Measurements from ENCODE around the gene GABRG3. TPM values are rescaled to one million over a fixed set of nuclear protein-coding genes. Genes with fewer than 3 reads are reported as not detected.

Gene GABRG3
- total RNA-seq, 1 experiment from 2014 or later = not detected

DNA sequence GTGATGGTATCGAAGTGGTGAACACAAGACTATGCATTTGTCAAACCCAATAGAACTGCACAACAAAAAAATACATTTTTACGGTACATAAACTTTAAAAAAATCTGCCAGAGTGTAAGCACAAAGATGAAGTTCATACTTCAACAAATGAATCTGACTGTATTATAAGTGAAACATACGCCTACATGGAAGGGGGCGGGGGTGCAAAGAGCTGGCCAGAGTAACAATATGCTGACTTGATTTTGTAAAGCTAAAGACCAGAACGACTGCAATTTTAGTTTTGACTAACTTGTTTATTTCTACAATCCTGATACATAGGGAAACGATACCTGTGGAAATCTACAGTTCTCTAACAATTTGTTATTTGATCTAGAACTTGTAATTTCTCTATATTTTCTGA is 426.0 kb downstream of the GABRG3 start:
- Histone ChIP-seq H3K4me3 (no peak overlapping the region), H3K4me1 (replicated peaks) (no peaks in the 10 kb centered on the region), H3K9me3 (replicated peaks) (no peaks in the 10 kb centered on the region), H3K27ac (no peak overlapping the region), H3K27me3 (replicated peaks) (no peaks in the 10 kb centered on the region), H3K36me3 (no peaks in the 10 kb centered on the region)
- DNase-seq (ENCODE audit: low read depth in 1 of 2, low spot score in 2 of 2) = no peak

DNA sequence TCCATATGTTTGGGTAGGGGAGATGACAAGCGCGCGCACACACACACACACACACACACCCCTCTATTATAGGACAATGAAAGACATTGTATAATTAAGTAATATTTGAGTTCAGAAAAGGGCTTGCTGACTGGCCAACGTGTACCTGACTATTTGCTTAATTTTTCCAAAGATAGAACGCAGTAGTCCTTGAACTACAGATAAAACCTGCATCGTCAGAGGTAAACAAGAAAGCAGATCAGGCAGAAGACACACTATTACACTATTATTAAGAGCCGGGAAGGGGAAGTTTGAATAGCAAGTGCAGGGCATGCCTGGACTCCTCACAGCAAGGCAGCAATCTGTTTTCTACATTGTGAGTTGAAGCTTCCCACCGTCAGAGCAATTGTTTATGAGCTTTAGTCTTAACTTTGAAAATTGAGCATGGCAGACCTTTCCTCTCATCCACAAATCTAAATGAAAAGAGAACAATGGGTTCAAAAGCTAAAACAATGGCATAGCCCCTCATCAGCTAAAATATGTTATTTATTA is 427.7 kb downstream of the GABRG3 start:
- H3K9me3 ChIP-seq (replicated peaks) = no peaks in the 10 kb centered on the region
- H3K4me1 ChIP-seq (replicated peaks) = no peaks in the 10 kb centered on the region
- DNase-seq (ENCODE audit: low read depth in 1 of 2, low spot score in 2 of 2) = no peak
- H3K27ac ChIP-seq = no peak overlapping the region
- H3K4me3 ChIP-seq = no peak overlapping the region
- no peaks in the 10 kb centered on the region for H3K36me3 ChIP-seq
- H3K27me3 ChIP-seq (replicated peaks) = no peaks in the 10 kb centered on the region

DNA sequence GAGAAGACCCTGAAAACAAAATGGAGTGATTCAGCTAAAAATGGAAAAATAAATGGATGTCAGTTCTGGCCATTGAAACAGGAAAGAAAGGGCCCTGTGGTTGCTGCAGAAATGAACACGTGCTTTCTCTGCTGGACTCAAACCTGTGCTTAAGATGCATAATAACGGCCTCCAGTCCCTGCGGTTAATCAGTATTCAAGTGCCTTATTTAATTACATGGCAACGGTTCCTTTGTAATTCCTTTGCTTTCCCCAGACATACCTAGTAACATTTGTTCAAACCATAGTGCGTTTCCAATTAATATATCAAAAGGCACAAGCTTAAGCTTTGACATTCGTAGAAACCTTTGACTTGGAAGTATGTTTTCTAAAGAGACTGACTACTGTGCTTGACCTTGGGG is 428.3 kb downstream of the GABRG3 start:
- no peak overlapping the region for H3K4me3 ChIP-seq
- no peaks in the 10 kb centered on the region for H3K9me3 ChIP-seq (replicated peaks)
- H3K27ac ChIP-seq = no peak overlapping the region
- no peaks in the 10 kb centered on the region for H3K27me3 ChIP-seq (replicated peaks)
- H3K36me3 ChIP-seq = no peaks in the 10 kb centered on the region
- DNase-seq (ENCODE audit: low read depth in 1 of 2, low spot score in 2 of 2) = no peak
- H3K4me1 ChIP-seq (replicated peaks) = no peaks in the 10 kb centered on the region

DNA sequence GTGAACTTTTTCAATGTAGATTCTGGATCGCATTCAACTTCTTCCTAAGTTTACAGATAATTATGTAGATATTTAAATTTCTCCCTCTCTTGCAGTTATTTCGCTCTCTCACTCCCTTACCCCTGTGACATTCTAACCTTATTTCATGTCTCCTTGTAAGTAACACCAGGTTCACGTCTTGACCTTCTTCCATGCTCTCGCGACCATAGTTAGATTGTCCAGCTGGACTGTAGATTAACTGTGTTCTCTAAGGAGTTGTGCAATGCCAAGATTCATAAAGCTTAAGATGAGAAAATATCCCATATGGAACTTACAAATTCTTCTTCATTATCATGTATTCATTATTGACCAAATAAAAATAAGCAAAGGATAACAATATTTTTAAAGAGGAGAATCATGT is 430.5 kb downstream of the GABRG3 start:
- Histone ChIP-seq H3K4me3 (no peak overlapping the region), H3K9me3 (replicated peaks) (no peaks in the 10 kb centered on the region), H3K36me3 (no peaks in the 10 kb centered on the region), H3K27me3 (replicated peaks) (no peaks in the 10 kb centered on the region), H3K4me1 (replicated peaks) (no peaks in the 10 kb centered on the region), H3K27ac (no peak overlapping the region)
- no peak for DNase-seq (ENCODE audit: low read depth in 1 of 2, low spot score in 2 of 2)

DNA sequence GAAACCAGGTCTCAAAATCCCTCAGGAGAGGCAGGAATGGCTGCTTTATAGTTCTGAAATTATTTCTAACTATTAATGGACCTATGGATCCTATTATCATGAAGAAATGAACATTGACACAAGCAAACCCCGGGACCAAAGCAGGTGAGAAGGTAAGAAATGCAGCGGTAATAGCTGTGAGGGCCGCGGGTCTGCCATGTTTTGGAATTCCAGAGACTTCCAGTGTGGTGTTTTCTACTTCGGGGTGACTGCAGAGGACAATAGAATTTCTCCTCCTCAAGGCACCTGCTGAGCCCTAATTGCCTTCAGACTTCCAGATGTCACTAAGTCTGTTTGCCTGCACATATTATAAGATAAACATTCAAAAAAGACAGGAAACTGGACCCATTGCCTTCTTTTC is 437.4 kb downstream of the GABRG3 start:
- no peaks in the 10 kb centered on the region for H3K36me3 ChIP-seq
- H3K4me3 ChIP-seq = no peak overlapping the region
- no peaks in the 10 kb centered on the region for H3K9me3 ChIP-seq (replicated peaks)
- H3K4me1 ChIP-seq (replicated peaks) = no peaks in the 10 kb centered on the region
- DNase-seq (ENCODE audit: low read depth in 1 of 2, low spot score in 2 of 2) = no peak
- no peaks in the 10 kb centered on the region for H3K27me3 ChIP-seq (replicated peaks)
- H3K27ac ChIP-seq = no peak overlapping the region

DNA sequence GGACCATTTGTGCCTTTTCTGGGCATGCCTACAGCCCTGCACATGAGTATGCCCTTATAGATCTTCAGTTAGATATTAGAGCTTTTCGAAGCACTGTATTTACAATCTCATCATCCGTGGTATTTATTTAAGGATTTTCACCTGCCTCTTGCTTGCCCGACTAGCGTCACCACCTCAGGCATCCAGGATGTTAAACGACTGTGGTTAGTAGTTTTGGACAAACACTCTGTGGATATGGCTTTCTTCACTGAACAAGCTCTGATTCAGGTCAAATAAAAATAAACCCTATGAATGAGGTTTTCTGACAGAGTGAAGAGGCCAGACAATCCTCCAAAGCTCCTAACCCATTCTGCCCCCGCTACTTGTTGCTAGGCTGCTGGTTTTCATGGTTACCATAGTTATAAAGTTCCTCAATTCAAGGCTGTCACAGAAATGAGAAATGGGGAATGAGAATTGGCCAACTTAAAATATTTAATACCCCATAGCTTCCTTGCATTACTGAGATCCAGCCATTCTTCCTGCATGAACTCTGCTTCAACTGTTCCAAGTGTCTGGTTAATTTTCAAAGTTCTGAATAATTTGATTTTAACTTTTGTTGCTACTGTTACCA is 440.1 kb downstream of the GABRG3 start:
- no peaks in the 10 kb centered on the region for H3K36me3 ChIP-seq
- H3K4me3 ChIP-seq = no peak overlapping the region
- no peaks in the 10 kb centered on the region for H3K9me3 ChIP-seq (replicated peaks)
- DNase-seq (ENCODE audit: low read depth in 1 of 2, low spot score in 2 of 2) = no peak
- no peaks in the 10 kb centered on the region for H3K27me3 ChIP-seq (replicated peaks)
- no peak overlapping the region for H3K27ac ChIP-seq
- H3K4me1 ChIP-seq (replicated peaks) = no peaks in the 10 kb centered on the region

DNA sequence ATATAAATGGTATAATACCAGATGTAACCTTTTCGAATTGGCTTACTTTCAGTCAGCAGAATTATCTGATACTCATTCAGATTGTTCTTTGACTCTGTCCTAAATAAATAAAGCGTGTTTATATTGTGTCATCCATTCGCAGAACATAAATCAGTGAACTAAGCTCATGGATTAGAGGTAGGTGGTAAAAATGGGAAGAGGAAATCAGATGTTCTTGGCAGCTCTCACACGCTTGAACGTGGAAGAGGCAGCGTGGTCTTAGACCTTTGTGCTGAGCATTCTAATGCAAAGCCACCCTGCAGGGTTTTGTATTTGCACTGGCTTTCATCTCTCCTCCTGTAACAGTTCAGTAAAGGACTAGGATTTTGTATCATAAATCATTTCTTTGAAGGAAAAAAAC is 441.4 kb downstream of the GABRG3 start:
- Histone ChIP-seq H3K4me1 (replicated peaks) (no peaks in the 10 kb centered on the region), H3K36me3 (no peaks in the 10 kb centered on the region), H3K27ac (no peak overlapping the region), H3K27me3 (replicated peaks) (no peaks in the 10 kb centered on the region), H3K9me3 (replicated peaks) (no peaks in the 10 kb centered on the region), H3K4me3 (no peak overlapping the region)
- no peak for DNase-seq (ENCODE audit: low read depth in 1 of 2, low spot score in 2 of 2)

DNA sequence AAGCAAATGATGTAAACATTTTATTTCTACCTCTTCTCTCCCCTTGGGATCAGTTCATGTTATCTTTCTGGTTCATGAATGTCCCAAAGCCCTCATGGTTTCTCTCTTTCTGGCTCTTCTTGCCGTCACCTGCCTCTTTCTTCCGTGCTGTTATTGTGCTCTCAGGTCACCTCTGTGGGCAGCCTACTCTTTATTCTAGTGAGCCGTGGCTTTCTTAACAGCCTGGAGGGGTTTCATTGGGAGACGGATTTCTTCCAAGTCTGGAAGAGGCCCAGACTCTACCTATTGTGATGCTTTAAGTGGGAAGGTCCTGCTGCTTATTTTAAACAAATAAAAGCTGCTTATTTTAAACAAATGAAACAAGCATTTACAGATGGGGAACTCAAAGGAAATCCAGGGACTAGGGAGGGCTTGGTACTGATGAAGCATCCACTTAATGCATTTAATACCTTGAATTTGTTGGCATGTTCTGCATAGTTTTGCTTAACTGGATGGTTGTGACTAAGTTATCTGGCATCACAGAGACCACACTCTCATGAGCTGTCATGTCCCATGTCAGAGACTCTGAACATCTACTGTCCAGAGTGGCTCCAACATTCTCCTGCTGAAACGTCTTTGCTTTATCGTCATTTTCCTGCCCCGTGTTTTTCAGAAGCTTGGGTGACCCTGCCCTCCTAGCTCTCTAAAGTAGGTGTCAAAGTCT is 443.3 kb downstream of the GABRG3 start:
- Histone ChIP-seq H3K27me3 (replicated peaks) (no peaks in the 10 kb centered on the region), H3K4me1 (replicated peaks) (no peaks in the 10 kb centered on the region), H3K27ac (no peak overlapping the region), H3K9me3 (replicated peaks) (no peaks in the 10 kb centered on the region), H3K4me3 (no peak overlapping the region), H3K36me3 (no peaks in the 10 kb centered on the region)
- peak in 1 of 2 experiments; percentile 7 for DNase-seq (ENCODE audit: low read depth in 1 of 2, low spot score in 2 of 2)

DNA sequence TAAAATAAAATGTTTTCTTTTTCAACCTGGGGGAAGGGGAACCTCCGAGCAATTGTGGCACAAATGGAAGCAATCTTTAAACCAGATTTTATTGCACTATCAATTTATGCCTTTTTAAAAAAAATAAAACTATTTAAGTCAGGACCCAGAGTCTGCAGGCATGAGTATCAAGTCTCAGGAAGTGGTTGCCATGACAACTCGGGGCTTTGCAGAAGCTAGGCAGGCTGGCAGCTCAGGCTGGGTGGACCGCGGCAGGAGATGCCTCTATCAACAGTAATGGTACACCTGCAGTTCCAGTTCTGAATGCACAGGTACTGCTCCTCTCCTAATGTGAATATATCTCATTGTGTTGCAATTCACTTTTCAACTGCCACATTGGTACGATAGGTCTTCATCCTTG is 447.7 kb downstream of the GABRG3 start:
- no peaks in the 10 kb centered on the region for H3K4me1 ChIP-seq (replicated peaks)
- no peaks in the 10 kb centered on the region for H3K36me3 ChIP-seq
- H3K4me3 ChIP-seq = no peak overlapping the region
- DNase-seq (ENCODE audit: low read depth in 1 of 2, low spot score in 2 of 2) = no peak
- no peaks in the 10 kb centered on the region; the same call in 1 of the 2 replicates for H3K9me3 ChIP-seq (replicated peaks)
- no peaks in the 10 kb centered on the region for H3K27me3 ChIP-seq (replicated peaks)
- no peak overlapping the region for H3K27ac ChIP-seq

DNA sequence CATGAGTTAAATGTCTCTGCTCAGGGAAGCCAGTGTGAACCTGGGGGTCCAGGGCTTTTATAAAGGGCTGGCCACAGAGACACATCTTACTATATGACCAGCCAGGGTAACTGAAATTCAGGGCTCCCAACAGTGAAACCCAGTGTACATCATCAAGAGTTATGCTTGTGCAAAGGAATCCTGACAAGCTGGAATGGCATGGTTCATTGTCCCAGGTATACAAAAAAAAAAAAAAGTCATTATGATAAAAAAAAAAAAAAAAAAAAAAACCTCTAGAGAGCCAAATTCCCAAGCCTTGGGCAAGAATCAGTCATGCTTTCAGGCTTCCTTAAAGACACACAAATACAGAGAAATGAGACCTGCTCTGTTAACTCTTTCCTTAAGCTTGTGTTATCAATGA is 452.0 kb downstream of the GABRG3 start:
- H3K4me3 ChIP-seq = no peak overlapping the region
- no peaks in the 10 kb centered on the region for H3K4me1 ChIP-seq (replicated peaks)
- no peaks in the 10 kb centered on the region for H3K36me3 ChIP-seq
- no peaks in the 10 kb centered on the region; the same call in none of the 2 replicates for H3K9me3 ChIP-seq (replicated peaks)
- H3K27ac ChIP-seq = no peak overlapping the region
- no peak for DNase-seq (ENCODE audit: low read depth in 1 of 2, low spot score in 2 of 2)
- no peaks in the 10 kb centered on the region for H3K27me3 ChIP-seq (replicated peaks)

DNA sequence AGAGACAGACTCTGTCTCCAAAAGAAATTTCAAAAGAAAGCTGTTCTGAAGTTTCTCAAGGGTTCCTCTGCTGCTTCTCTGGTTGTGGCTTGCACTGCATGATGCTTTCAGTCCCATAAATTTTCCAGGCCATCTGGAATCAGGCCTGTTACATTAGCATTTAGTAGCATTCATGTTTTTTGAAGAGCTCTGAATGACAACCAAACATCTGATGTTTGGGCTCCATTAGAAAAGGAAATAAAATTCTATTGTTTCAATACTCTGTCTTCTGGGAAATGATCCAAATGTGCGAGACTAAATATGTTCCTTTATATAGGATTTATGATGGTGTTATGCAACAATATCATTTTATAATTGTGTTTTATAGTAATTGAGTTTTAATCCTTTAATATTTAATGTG is 455.8 kb downstream of the GABRG3 start:
- Histone ChIP-seq H3K27ac (no peak overlapping the region), H3K4me3 (no peak overlapping the region), H3K36me3 (no peaks in the 10 kb centered on the region), H3K27me3 (replicated peaks) (no peaks in the 10 kb centered on the region), H3K4me1 (replicated peaks) (no peaks in the 10 kb centered on the region), H3K9me3 (replicated peaks) (no peaks in the 10 kb centered on the region; the same call in 1 of the 2 replicates)
- no peak for DNase-seq (ENCODE audit: low read depth in 1 of 2, low spot score in 2 of 2)

DNA sequence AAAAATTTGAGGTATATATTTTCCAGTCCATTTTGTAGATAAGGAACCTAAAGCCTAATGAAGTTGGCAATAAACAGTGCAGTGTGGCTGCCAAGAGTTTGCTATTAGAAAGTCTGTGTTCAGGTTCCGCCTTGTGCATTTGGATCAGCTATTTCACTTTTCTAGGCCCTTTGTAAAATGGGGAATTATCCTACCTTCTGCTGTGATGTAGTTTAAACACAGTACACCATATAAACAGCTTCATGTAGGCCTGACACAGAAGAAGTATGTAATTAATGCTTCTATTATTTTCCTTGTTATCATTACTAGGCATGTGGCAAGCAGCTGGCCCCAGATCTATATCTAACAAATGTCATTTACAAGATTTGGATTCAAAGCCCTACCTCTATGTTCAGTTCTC is 456.3 kb downstream of the GABRG3 start:
- DNase-seq (ENCODE audit: low read depth in 1 of 2, low spot score in 2 of 2) = no peak
- H3K36me3 ChIP-seq = no peaks in the 10 kb centered on the region
- no peak overlapping the region for H3K4me3 ChIP-seq
- no peaks in the 10 kb centered on the region for H3K4me1 ChIP-seq (replicated peaks)
- no peak overlapping the region for H3K27ac ChIP-seq
- no peaks in the 10 kb centered on the region; the same call in 1 of the 2 replicates for H3K9me3 ChIP-seq (replicated peaks)
- H3K27me3 ChIP-seq (replicated peaks) = no peaks in the 10 kb centered on the region

DNA sequence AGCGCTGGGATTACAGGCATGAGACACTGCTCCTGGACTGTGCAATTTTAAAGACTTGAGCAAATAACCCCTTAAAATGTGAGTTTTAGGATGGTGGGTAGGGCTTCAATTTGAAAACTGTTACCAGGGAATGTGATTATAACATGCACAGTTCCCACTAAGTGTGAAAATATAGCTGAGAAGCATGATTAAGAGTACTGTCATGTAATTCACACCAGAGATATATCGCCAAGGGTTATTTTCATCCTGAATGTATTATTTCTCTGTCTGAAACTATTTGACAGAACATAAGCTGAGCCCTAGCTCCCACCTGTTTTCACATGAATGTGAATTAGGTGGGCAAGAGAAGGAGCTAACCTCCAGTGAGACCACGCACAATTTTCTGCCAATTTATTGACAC is 457.2 kb downstream of the GABRG3 start:
- H3K4me1 ChIP-seq (replicated peaks) = no peaks in the 10 kb centered on the region
- no peaks in the 10 kb centered on the region for H3K27me3 ChIP-seq (replicated peaks)

DNA sequence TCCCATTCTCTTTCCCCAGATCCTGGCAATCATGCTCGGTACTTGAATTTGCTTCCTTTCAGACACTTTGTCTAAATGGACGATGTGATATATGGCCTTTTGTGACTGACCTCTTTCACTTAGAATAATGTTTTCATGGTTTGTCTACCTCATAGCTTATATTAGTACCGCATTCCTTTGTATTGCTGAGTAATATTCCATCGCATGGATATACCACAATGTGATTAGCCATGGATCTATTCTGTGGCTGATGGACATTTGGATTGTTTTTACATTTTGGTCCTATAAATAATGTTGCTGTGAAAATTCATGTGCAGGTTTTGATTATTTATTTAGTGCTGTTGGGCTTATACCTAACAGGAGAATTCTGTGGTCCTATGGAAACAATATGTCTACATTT is 458.6 kb downstream of the GABRG3 start:
- Histone ChIP-seq H3K9me3 (replicated peaks) (no peaks in the 10 kb centered on the region; the same call in 1 of the 2 replicates), H3K4me1 (replicated peaks) (no peaks in the 10 kb centered on the region), H3K4me3 (no peak overlapping the region), H3K27ac (no peak overlapping the region), H3K36me3 (no peaks in the 10 kb centered on the region), H3K27me3 (replicated peaks) (no peaks in the 10 kb centered on the region)
- DNase-seq (ENCODE audit: low read depth in 1 of 2, low spot score in 2 of 2) = no peak

More for the DNA sequence above, 457.2 kb downstream of the GABRG3 start:
- no peak overlapping the region for H3K27ac ChIP-seq
- H3K4me3 ChIP-seq = no peak overlapping the region
- no peaks in the 10 kb centered on the region; the same call in 1 of the 2 replicates for H3K9me3 ChIP-seq (replicated peaks)
- no peaks in the 10 kb centered on the region for H3K36me3 ChIP-seq
- no peak for DNase-seq (ENCODE audit: low read depth in 1 of 2, low spot score in 2 of 2)

All from SJSA1 (cell line).